ENCODE results near the gene ASGR1. TPM values are rescaled to one million over a fixed set of nuclear protein-coding genes. Genes with fewer than 3 reads are reported as not detected.
A peak's percentile ranks its signal among the peaks of the same experiment; 100 is the strongest.

The ASGR1 gene
- total and polyA plus RNA-seq, 2 donors (not counting 1 experiment from before 2014, with no cell fraction given), result 0.32 to 0.43 TPM

DNA sequence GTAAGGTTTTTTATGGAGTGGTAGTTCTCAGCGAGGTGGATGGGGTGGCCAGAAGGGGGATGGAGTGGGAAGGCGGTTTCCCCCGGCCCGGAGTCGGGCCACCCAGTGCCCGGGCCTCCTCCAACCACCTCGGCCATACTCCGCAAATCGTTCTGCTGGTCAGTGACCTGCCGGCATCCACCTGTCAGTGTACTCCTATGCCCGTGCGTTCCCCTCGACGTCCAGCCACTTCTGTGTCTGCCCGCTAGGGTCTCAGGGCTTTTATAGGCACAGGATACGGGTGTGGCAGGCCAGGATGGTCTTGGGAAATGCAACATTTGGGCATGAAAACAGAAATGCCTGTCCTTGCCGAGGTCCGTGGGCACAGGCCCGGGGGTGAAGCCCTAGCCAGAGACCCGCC is 45.3 kb downstream of the ASGR1 start:
- peaks cover 6% of the 10 kb centered on the region for H3K27me3 Mint-ChIP-seq
- peak overlapping the region; percentile 85 for H3K4me3 Mint-ChIP-seq
- Histone ChIP-seq H3K4me3 (ENCODE audit: control extremely low read depth in 1 of 5, extremely low read depth in 1 of 5, insufficient read depth in 1 of 5, low read depth in 2 of 5, low read length in 4 of 5) (peak overlapping the region in 3 of 5 experiments; percentile 27 to 48 (median 44)), H2AFZ (ENCODE audit: insufficient read depth, low read depth, low read length, poor library complexity, severe bottlenecking) (peak overlapping the region; percentile 52), H3K4me1 (ENCODE audit: control insufficient read depth in 2 of 2, insufficient read depth in 2 of 2, low read length in 2 of 2) (peaks cover 41 to 49% of the 10 kb centered on the region in 2 donors), H3K79me2 (ENCODE audit: control insufficient read depth, insufficient read depth, low read length) (no peaks in the 10 kb centered on the region), H3K9ac (ENCODE audit: low read length) (peak overlapping the region; percentile 50), H3K9me3 (ENCODE audit: control extremely low read depth in 1 of 3, control insufficient read depth in 2 of 3, insufficient read depth in 1 of 3, low read length in 2 of 3) (no peaks in the 10 kb centered on the region), H4K20me1 (ENCODE audit: control insufficient read depth, insufficient read depth, low read length, poor library complexity, severe bottlenecking) (no peaks in the 10 kb centered on the region), H3K36me3 (replicated peaks in 1 of 2; ENCODE audit: control extremely low read depth in 1 of 2, control insufficient read depth in 1 of 2, extremely low read depth in 1 of 2, insufficient read depth in 2 of 2, low read length in 1 of 2) (no peaks in the 10 kb centered on the region), H3K4me2 (replicated peaks; ENCODE audit: low read depth, low read length, poor library complexity, severe bottlenecking) (peak overlapping the region; percentile 76), H3K27me3 (replicated peaks in 1 of 4; ENCODE audit: control extremely low read depth in 1 of 4, control insufficient read depth in 3 of 4, insufficient read depth in 4 of 4, low read length in 3 of 4) (peaks cover 0 to 17% (median 3%) of the 10 kb centered on the region in 4 experiments), H3K27ac (ENCODE audit: low read length in 2 of 2) (peak overlapping the region; percentile 94 to 98)
- CTCF ChIA-PET, result interaction anchor here (0.7 to 11.8 kb wide), 13 partner anchors 8 to 223 kb away, joined by 3 to 584 read pairs (median 6); partner anchors contain the start of gene SLC16A11
- H3K27ac Mint-ChIP-seq, result peak overlapping the region; percentile 95
- ATAC-seq (ENCODE audit: low read depth) (no peak), DNase-seq (no peak)
- 90% methylated on average over 16 of the region's 20 CpGs for WGBS (ENCODE audit: insufficient coverage)
- no peaks in the 10 kb centered on the region for H3K9me3 Mint-ChIP-seq (ENCODE audit: insufficient read depth)
- intact Hi-C loops (cut with micrococcal nuclease), result loop anchor here (5.0 to 10.0 kb wide), 4 partner anchors 37 to 289 kb away; partner anchors contain the start of genes ASGR1 and YBX2
- H3K4me1 Mint-ChIP-seq, result peaks cover 38% of the 10 kb centered on the region
- no peak for TF ChIP-seq EZH2 (IDR thresholded peaks at IDR 0.05; ENCODE audit: borderline replicate concordance, insufficient read depth, low read depth, low read length, poor library complexity, severe bottlenecking)
- TF ChIP-seq, protein P1, sequence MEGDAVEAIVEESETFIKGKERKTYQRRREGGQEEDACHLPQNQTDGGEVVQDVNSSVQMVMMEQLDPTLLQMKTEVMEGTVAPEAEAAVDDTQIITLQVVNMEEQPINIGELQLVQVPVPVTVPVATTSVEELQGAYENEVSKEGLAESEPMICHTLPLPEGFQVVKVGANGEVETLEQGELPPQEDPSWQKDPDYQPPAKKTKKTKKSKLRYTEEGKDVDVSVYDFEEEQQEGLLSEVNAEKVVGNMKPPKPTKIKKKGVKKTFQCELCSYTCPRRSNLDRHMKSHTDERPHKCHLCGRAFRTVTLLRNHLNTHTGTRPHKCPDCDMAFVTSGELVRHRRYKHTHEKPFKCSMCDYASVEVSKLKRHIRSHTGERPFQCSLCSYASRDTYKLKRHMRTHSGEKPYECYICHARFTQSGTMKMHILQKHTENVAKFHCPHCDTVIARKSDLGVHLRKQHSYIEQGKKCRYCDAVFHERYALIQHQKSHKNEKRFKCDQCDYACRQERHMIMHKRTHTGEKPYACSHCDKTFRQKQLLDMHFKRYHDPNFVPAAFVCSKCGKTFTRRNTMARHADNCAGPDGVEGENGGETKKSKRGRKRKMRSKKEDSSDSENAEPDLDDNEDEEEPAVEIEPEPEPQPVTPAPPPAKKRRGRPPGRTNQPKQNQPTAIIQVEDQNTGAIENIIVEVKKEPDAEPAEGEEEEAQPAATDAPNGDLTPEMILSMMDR (IDR thresholded peaks at IDR 0.05), result no peak
- POLR2A ChIA-PET, result interaction anchor here (0.6 to 2.7 kb wide), 8 partner anchors 38 to 98 kb away, joined by 3 to 21 read pairs (median 8); partner anchors contain the start of genes SLC16A11 and SLC16A13

DNA sequence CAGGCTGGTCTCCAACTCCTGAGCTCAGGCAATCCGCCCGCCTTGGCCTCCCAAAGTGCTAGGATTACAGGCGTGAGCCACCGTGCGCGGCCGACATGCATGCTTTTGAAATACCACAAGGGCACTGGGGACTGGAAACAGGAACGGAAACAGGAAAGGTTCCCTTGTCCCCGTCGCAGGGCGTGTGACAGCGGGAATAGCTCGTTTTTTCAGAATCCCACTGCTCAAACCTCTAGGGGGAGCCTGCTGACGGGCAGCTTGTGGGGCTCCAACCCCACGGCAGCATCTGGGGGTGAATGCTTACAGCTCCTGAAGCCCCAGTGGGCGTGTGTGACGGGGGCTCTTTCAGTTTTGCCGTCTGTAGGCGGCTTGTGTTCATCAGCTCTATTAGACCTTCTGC is 45.7 kb downstream of the ASGR1 start:
- Histone ChIP-seq H3K4me3 (ENCODE audit: control extremely low read depth in 1 of 5, extremely low read depth in 1 of 5, insufficient read depth in 1 of 5, low read depth in 2 of 5, low read length in 4 of 5) (peak overlapping the region in 4 of 5 experiments; percentile 9 to 48 (median 36)), H3K27ac (ENCODE audit: low read length in 2 of 2) (peak overlapping the region; percentile 94 to 98), H3K4me2 (replicated peaks; ENCODE audit: low read depth, low read length, poor library complexity, severe bottlenecking) (peak overlapping the region; percentile 76), H3K36me3 (replicated peaks in 1 of 2; ENCODE audit: control extremely low read depth in 1 of 2, control insufficient read depth in 1 of 2, extremely low read depth in 1 of 2, insufficient read depth in 2 of 2, low read length in 1 of 2) (no peaks in the 10 kb centered on the region), H3K9me3 (ENCODE audit: control extremely low read depth in 1 of 3, control insufficient read depth in 2 of 3, insufficient read depth in 1 of 3, low read length in 2 of 3) (no peaks in the 10 kb centered on the region), H3K27me3 (replicated peaks in 1 of 4; ENCODE audit: control extremely low read depth in 1 of 4, control insufficient read depth in 3 of 4, insufficient read depth in 4 of 4, low read length in 3 of 4) (peaks cover 0 to 17% (median 3%) of the 10 kb centered on the region in 4 experiments), H3K4me1 (ENCODE audit: control insufficient read depth in 2 of 2, insufficient read depth in 2 of 2, low read length in 2 of 2) (peaks cover 41 to 49% of the 10 kb centered on the region in 2 donors), H3K79me2 (ENCODE audit: control insufficient read depth, insufficient read depth, low read length) (no peaks in the 10 kb centered on the region), H2AFZ (ENCODE audit: insufficient read depth, low read depth, low read length, poor library complexity, severe bottlenecking) (peak overlapping the region; percentile 52), H4K20me1 (ENCODE audit: control insufficient read depth, insufficient read depth, low read length, poor library complexity, severe bottlenecking) (no peaks in the 10 kb centered on the region), H3K9ac (ENCODE audit: low read length) (peak overlapping the region; percentile 50)
- DNase-seq (peak; percentile 83), ATAC-seq (ENCODE audit: low read depth) (peak; percentile 23)
- Mint-ChIP-seq H3K4me3 (peak overlapping the region; percentile 85), H3K4me1 (peaks cover 38% of the 10 kb centered on the region), H3K9me3 (ENCODE audit: insufficient read depth) (no peaks in the 10 kb centered on the region), H3K27me3 (peaks cover 6% of the 10 kb centered on the region), H3K27ac (peak overlapping the region; percentile 95)
- TF ChIP-seq EZH2 (IDR thresholded peaks at IDR 0.05; ENCODE audit: borderline replicate concordance, insufficient read depth, low read depth, low read length, poor library complexity, severe bottlenecking), result no peak
- TF ChIP-seq, protein P1 (IDR thresholded peaks at IDR 0.05), result peak; percentile 51
- ChIA-PET CTCF (interaction anchor here (0.6 to 11.8 kb wide), 22 partner anchors 8 to 909 kb away, joined by 3 to 584 read pairs (median 4); partner anchors contain the start of genes RNASEK and SLC16A11), POLR2A (interaction anchor here (0.7 to 2.7 kb wide), 8 partner anchors 37 to 98 kb away, joined by 3 to 21 read pairs (median 8); partner anchors contain the start of genes SLC16A11 and SLC16A13)
- intact Hi-C loops (cut with micrococcal nuclease), result loop anchor here (5.0 to 10.0 kb wide), 4 partner anchors 36 to 289 kb away; partner anchors contain the start of genes ASGR1 and YBX2
- 3% methylated on average over 15 of the region's 19 CpGs for WGBS (ENCODE audit: insufficient coverage)
